ENCODE results near the gene PLN. TPM values are rescaled to one million over a fixed set of nuclear protein-coding genes. Genes with fewer than 3 reads are reported as not detected.

The PLN gene
- polyA plus RNA-seq, 1 of the 3 experiments (the other 2 are of a cell fraction) = not detected

- TF ChIP-seq CTCF (IDR thresholded peaks at IDR 0.05) = no peak
- no peak for TF ChIP-seq GABPA (IDR thresholded peaks at IDR 0.05; ENCODE audit: low read depth)
- TF ChIP-seq FOXM1 (IDR thresholded peaks at IDR 0.05; ENCODE audit: low read depth) = no peak
- no peak for TF ChIP-seq MEF2A (IDR thresholded peaks at IDR 0.05; ENCODE audit: borderline replicate concordance, low read depth)
- no peak for TF ChIP-seq NRF1 (IDR thresholded peaks at IDR 0.05; ENCODE audit: low read depth, low read length)
- TF ChIP-seq PBX3 (IDR thresholded peaks at IDR 0.05) = peak; percentile 79
- TF ChIP-seq RCOR1 (IDR thresholded peaks at IDR 0.05; ENCODE audit: low read length) = no peak
- TF ChIP-seq FOSL2 (IDR thresholded peaks at IDR 0.05; ENCODE audit: borderline replicate concordance, low read depth) = peak; percentile 21; the same call in 1 of the 2 replicates
- TF ChIP-seq SIN3A (IDR thresholded peaks at IDR 0.05; ENCODE audit: borderline replicate concordance, low read depth, low read length) = no peak
- TF ChIP-seq ELF1 (IDR thresholded peaks at IDR 0.05) = no peak
- TF ChIP-seq NFIC (IDR thresholded peaks at IDR 0.05; ENCODE audit: borderline replicate concordance) = peak; percentile 61
- no peak for TF ChIP-seq TAF1 (IDR thresholded peaks at IDR 0.05; ENCODE audit: borderline replicate concordance, low read depth, low read length)
- TF ChIP-seq YY1 (IDR thresholded peaks at IDR 0.05; ENCODE audit: low read depth) = no peak
- TF ChIP-seq EP300 (IDR thresholded peaks at IDR 0.05; ENCODE audit: borderline replicate concordance in 1 of 2, low read depth in 1 of 2, low read length in 1 of 2) = 0 out of 4 replicates have a peak, but pooled peaks of 1 of the 2 experiments have one; percentile 34
- no peak for TF ChIP-seq RAD21 (IDR thresholded peaks at IDR 0.05; ENCODE audit: low read length)
- TF ChIP-seq ZBTB33 (IDR thresholded peaks at IDR 0.05; ENCODE audit: borderline replicate concordance, low read depth) = no peak
Observed at GRCh38 chr6:118542184-118542952, 5.7 kb upstream of the PLN start (continued).

GRCh38 chr6:118544105-118544504, 4.0 kb upstream of the PLN start:
- ChIA-PET POLR2A (no interaction called here), CTCF (interaction anchor here (1.0 kb wide), 1 partner anchor 257 kb away, joined by 3 read pairs; no protein-coding TSS in a partner anchor)
- Histone ChIP-seq H3K4me3 (ENCODE audit: low read depth in 2 of 2, low read length in 1 of 2) (no peak overlapping the region), H3K9ac (no peak overlapping the region), H3K4me2 (no peak overlapping the region), H4K20me1 (ENCODE audit: insufficient read depth) (no peaks in the 10 kb centered on the region), H3K36me3 (replicated peaks in 1 of 2; ENCODE audit: control insufficient read depth in 1 of 2, insufficient read depth in 2 of 2, low read length in 1 of 2) (no peaks in the 10 kb centered on the region), H3K27ac (ENCODE audit: low read depth in 2 of 2, low read length in 1 of 2) (no peak overlapping the region), H3K9me3 (no peaks in the 10 kb centered on the region), H3F3A (replicated peaks; ENCODE audit: insufficient read depth) (no peaks in the 10 kb centered on the region), H3K79me2 (ENCODE audit: insufficient read depth) (peaks cover 8% of the 10 kb centered on the region; the same call in 1 of the 2 replicates), H3K4me1 (ENCODE audit: control insufficient read depth in 1 of 2, insufficient read depth in 2 of 2, low read depth in 1 of 2, low read length in 1 of 2) (no peaks in the 10 kb centered on the region; a peak in 1 of 4 replicates), H3K9me2 (no peaks in the 10 kb centered on the region), H2AFZ (ENCODE audit: low read depth) (no peak overlapping the region), H3K27me3 (ENCODE audit: insufficient read depth) (no peaks in the 10 kb centered on the region)
- DNase-seq = no peak
- TF ChIP-seq MXI1 (IDR thresholded peaks at IDR 0.05; ENCODE audit: low read depth, low read length) = no peak
- 99% methylated on average over 3 of the region's 3 CpGs for WGBS (ENCODE audit: low lambda C conversion rate)

Measured in SK-N-SH (cell line).